GM23338 (cell line): ENCODE results near the gene ST3GAL4. TPM values are rescaled to one million over a fixed set of nuclear protein-coding genes. Genes with fewer than 3 reads are reported as not detected.

Experiments used
- ATAC-seq: fragments of 200-7000 bp; cut with Tn5 transposase; 3 replicates; pipeline ENCODE4 v1.9.1; 2020
- DNase-seq: peaks from one replicate; pipeline ENCODE4 v3.0.0-alpha.2; 2015; ENCODE audit warnings: low spot score
- H2AFZ ChIP-seq: fragments of 200-600 bp; sonication (generic); 2 replicates; pipeline ENCODE4 v1.8.0; 2016; ENCODE audit warnings: antibody characterized with exemption, mild to moderate bottlenecking, moderate library complexity
- H3F3A ChIP-seq: fragments of 200-600 bp; sonication (generic); replicated peaks from 2 replicates; pipeline ENCODE4 v1.8.0; 2017; ENCODE audit warnings: antibody characterized with exemption, mixed run types, low read depth
- H3K27ac ChIP-seq: fragments of 200-600 bp; sonication (generic); 2 replicates; pipeline ENCODE4 v1.6.1; 2016; ENCODE audit warnings: low read depth
- H3K27me3 ChIP-seq: fragments of 200-600 bp; sonication (generic); 2 replicates; pipeline ENCODE4 v1.8.0; 2016; ENCODE audit warnings: mild to moderate bottlenecking, mixed run types, moderate library complexity; ENCODE audit not compliant: insufficient read depth
- H3K36me3 ChIP-seq: fragments of 200-600 bp; sonication (generic); 2 replicates; pipeline ENCODE4 v1.8.0; 2016; ENCODE audit warnings: mild to moderate bottlenecking; ENCODE audit not compliant: insufficient read depth
- H3K4me1 ChIP-seq: fragments of 200-600 bp; sonication (generic); 2 replicates; pipeline ENCODE4 v1.8.0; 2016; ENCODE audit warnings: mild to moderate bottlenecking, moderate library complexity; ENCODE audit not compliant: insufficient read depth
- H3K4me2 ChIP-seq: fragments of 200-600 bp; sonication (generic); 2 replicates; pipeline ENCODE4 v1.7.1; 2017; ENCODE audit warnings: mixed run types
- H3K4me3 ChIP-seq: fragments of 200-600 bp; sonication (generic); 2 replicates; pipeline ENCODE4 v1.6.1; 2016; ENCODE audit warnings: mixed run types
- H3K79me2 ChIP-seq: fragments of 200-600 bp; sonication (generic); replicated peaks from 2 replicates; pipeline ENCODE4 v1.8.0; 2017; ENCODE audit warnings: mild to moderate bottlenecking; ENCODE audit not compliant: insufficient read depth
- H3K9me2 ChIP-seq: fragments of 200-600 bp; sonication (generic); 2 replicates; pipeline ENCODE4 v1.8.0; 2017; ENCODE audit not compliant: insufficient read depth
- H4K20me1 ChIP-seq: fragments of 200-600 bp; sonication (generic); replicated peaks from 2 replicates; pipeline ENCODE4 v1.8.0; 2017; ENCODE audit warnings: mild to moderate bottlenecking; ENCODE audit not compliant: insufficient read depth
- H3K27ac Mint-ChIP-seq: 2 replicates; pipeline ENCODE4 v1.8.0; 2020; ENCODE audit warnings: inconsistent platforms, mild to moderate bottlenecking, moderate library complexity, mixed read lengths
- H3K27me3 Mint-ChIP-seq: 3 replicates; pipeline ENCODE4 v1.8.0; 2022; ENCODE audit warnings: low read depth, mild to moderate bottlenecking, moderate library complexity, mixed read lengths, inconsistent platforms; ENCODE audit not compliant: insufficient read depth, poor library complexity
- H3K36me3 Mint-ChIP-seq: 3 replicates; pipeline ENCODE4 v1.8.0; 2021; ENCODE audit warnings: low read depth, mild to moderate bottlenecking, inconsistent platforms, moderate library complexity, mixed read lengths
- H3K4me1 Mint-ChIP-seq: 3 replicates; pipeline ENCODE4 v1.8.0; 2020; ENCODE audit warnings: mild to moderate bottlenecking, inconsistent platforms, mixed read lengths
- H3K4me3 Mint-ChIP-seq: 3 replicates; pipeline ENCODE4 v1.8.0; 2021; ENCODE audit warnings: moderate library complexity, mild to moderate bottlenecking, inconsistent platforms, mixed read lengths
- H3K9me3 Mint-ChIP-seq: 3 replicates; pipeline ENCODE4 v1.8.0; 2020; ENCODE audit warnings: moderate library complexity, mild to moderate bottlenecking, inconsistent platforms, mixed read lengths
- EZH2 ChIP-seq: fragments of 200-600 bp; sonication (generic); IDR thresholded peaks from one replicate; pipeline ENCODE4 v1.8.0; 2017; ENCODE audit warnings: antibody characterized with exemption, mild to moderate bottlenecking, low read depth; ENCODE audit not compliant: unreplicated experiment
- POLR2AphosphoS5 ChIP-seq: IDR thresholded peaks from 2 replicates; pipeline ENCODE4 v1.6.1; 2016; ENCODE audit warnings: antibody characterized with exemption, low read depth
- STAT1 ChIP-seq: IDR thresholded peaks from one replicate; pipeline ENCODE4 v1.6.1; 2016; ENCODE audit warnings: antibody characterized with exemption; ENCODE audit not compliant: unreplicated experiment
- polyA plus RNA-seq: library from polyadenylated mRNA; unstranded; fragments of >200 nt; fragmentation: Nextera tagmentation; extraction: Ambion mirVana; gene quantifications from 2 replicates; pipeline ENCODE4 v1.2.1, GENCODE V29; 2016
- total RNA-seq: library from RNA; depleted of rRNA; stranded (reverse); fragments of >200 nt; shearing (Covaris generic); gene quantifications from 2 replicates; pipeline ENCODE4 v1.2.3, GENCODE V29; 2014
- TF ChIP-seq, protein P1 (sequence below): IDR thresholded peaks from one replicate; pipeline ENCODE4 v1.6.1; 2018; ENCODE audit warnings: antibody characterized with exemption; ENCODE audit not compliant: unreplicated experiment
- TF ChIP-seq, protein P2 (sequence below), 2 experiments: fragments of 200-600 bp in 1 of 2; sonication (generic) in 1 of 2; conservative IDR thresholded peaks; 2 replicates each; pipeline versions ENCODE4 v1.5.1 to v1.6.1; 2016 to 2017; ENCODE audit warnings: antibody characterized with exemption in 2 of 2, low read depth in 2 of 2, mild to moderate bottlenecking in 2 of 2, moderate library complexity in 1 of 2
- TF ChIP-seq, protein P3 (sequence below): fragments of 250-450 bp; sonication (Bioruptor Pico); IDR thresholded peaks from 2 replicates; pipeline ENCODE4 v1.5.0; 2020; ENCODE audit warnings: mild to moderate bottlenecking, moderate library complexity

Gene ST3GAL4
- total and polyA plus RNA-seq, 2 experiments from 2014 or later, result 10.1 to 28.0 TPM

DNA sequence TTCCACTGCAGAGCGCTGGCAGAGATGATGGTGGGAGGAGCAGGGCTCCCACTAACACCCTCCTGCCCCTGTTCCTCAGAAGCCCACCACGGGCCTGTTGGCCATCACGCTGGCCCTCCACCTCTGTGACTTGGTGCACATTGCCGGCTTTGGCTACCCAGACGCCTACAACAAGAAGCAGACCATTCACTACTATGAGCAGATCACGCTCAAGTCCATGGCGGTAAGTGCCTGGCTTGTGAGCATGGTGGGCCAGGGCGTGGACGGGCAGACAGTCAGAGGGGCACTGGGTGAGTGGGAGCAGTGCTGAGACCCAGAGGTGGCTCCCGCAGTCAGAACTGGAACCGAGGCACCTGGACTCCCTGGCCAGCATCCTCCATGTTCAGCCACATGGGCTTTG is 57.9 kb downstream of the ST3GAL4 start:
- Mint-ChIP-seq H3K9me3 (no peaks in the 10 kb centered on the region), H3K4me1 (peaks cover 8% of the 10 kb centered on the region), H3K36me3 (peaks cover 19% of the 10 kb centered on the region), H3K27me3 (peaks cover 12% of the 10 kb centered on the region), H3K27ac (no peak overlapping the region), H3K4me3 (no peak overlapping the region)
- DNase-seq (no peak), ATAC-seq (no peak)
- no peaks in the 10 kb centered on the region for H3K9me2 ChIP-seq
- H3K4me2 ChIP-seq, result no peak overlapping the region
- H3K36me3 ChIP-seq, result no peaks in the 10 kb centered on the region
- H3K27ac ChIP-seq, result no peak overlapping the region
- peaks cover 11% of the 10 kb centered on the region; the same call in 1 of the 2 replicates for H3K4me1 ChIP-seq
- no peaks in the 10 kb centered on the region for H4K20me1 ChIP-seq
- H3K4me3 ChIP-seq, result no peak overlapping the region
- H3K79me2 ChIP-seq, result no peaks in the 10 kb centered on the region
- TF ChIP-seq STAT1 (no peak), POLR2AphosphoS5 (no peak), EZH2 (no peak)
- TF ChIP-seq, protein P1, sequence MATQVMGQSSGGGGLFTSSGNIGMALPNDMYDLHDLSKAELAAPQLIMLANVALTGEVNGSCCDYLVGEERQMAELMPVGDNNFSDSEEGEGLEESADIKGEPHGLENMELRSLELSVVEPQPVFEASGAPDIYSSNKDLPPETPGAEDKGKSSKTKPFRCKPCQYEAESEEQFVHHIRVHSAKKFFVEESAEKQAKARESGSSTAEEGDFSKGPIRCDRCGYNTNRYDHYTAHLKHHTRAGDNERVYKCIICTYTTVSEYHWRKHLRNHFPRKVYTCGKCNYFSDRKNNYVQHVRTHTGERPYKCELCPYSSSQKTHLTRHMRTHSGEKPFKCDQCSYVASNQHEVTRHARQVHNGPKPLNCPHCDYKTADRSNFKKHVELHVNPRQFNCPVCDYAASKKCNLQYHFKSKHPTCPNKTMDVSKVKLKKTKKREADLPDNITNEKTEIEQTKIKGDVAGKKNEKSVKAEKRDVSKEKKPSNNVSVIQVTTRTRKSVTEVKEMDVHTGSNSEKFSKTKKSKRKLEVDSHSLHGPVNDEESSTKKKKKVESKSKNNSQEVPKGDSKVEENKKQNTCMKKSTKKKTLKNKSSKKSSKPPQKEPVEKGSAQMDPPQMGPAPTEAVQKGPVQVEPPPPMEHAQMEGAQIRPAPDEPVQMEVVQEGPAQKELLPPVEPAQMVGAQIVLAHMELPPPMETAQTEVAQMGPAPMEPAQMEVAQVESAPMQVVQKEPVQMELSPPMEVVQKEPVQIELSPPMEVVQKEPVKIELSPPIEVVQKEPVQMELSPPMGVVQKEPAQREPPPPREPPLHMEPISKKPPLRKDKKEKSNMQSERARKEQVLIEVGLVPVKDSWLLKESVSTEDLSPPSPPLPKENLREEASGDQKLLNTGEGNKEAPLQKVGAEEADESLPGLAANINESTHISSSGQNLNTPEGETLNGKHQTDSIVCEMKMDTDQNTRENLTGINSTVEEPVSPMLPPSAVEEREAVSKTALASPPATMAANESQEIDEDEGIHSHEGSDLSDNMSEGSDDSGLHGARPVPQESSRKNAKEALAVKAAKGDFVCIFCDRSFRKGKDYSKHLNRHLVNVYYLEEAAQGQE, result no peak
- TF ChIP-seq, protein P2, sequence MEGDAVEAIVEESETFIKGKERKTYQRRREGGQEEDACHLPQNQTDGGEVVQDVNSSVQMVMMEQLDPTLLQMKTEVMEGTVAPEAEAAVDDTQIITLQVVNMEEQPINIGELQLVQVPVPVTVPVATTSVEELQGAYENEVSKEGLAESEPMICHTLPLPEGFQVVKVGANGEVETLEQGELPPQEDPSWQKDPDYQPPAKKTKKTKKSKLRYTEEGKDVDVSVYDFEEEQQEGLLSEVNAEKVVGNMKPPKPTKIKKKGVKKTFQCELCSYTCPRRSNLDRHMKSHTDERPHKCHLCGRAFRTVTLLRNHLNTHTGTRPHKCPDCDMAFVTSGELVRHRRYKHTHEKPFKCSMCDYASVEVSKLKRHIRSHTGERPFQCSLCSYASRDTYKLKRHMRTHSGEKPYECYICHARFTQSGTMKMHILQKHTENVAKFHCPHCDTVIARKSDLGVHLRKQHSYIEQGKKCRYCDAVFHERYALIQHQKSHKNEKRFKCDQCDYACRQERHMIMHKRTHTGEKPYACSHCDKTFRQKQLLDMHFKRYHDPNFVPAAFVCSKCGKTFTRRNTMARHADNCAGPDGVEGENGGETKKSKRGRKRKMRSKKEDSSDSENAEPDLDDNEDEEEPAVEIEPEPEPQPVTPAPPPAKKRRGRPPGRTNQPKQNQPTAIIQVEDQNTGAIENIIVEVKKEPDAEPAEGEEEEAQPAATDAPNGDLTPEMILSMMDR (conservative IDR thresholded peaks at IDR 0.05; ENCODE audit: low read depth in 2 of 2), result no peak
- TF ChIP-seq, protein P3, sequence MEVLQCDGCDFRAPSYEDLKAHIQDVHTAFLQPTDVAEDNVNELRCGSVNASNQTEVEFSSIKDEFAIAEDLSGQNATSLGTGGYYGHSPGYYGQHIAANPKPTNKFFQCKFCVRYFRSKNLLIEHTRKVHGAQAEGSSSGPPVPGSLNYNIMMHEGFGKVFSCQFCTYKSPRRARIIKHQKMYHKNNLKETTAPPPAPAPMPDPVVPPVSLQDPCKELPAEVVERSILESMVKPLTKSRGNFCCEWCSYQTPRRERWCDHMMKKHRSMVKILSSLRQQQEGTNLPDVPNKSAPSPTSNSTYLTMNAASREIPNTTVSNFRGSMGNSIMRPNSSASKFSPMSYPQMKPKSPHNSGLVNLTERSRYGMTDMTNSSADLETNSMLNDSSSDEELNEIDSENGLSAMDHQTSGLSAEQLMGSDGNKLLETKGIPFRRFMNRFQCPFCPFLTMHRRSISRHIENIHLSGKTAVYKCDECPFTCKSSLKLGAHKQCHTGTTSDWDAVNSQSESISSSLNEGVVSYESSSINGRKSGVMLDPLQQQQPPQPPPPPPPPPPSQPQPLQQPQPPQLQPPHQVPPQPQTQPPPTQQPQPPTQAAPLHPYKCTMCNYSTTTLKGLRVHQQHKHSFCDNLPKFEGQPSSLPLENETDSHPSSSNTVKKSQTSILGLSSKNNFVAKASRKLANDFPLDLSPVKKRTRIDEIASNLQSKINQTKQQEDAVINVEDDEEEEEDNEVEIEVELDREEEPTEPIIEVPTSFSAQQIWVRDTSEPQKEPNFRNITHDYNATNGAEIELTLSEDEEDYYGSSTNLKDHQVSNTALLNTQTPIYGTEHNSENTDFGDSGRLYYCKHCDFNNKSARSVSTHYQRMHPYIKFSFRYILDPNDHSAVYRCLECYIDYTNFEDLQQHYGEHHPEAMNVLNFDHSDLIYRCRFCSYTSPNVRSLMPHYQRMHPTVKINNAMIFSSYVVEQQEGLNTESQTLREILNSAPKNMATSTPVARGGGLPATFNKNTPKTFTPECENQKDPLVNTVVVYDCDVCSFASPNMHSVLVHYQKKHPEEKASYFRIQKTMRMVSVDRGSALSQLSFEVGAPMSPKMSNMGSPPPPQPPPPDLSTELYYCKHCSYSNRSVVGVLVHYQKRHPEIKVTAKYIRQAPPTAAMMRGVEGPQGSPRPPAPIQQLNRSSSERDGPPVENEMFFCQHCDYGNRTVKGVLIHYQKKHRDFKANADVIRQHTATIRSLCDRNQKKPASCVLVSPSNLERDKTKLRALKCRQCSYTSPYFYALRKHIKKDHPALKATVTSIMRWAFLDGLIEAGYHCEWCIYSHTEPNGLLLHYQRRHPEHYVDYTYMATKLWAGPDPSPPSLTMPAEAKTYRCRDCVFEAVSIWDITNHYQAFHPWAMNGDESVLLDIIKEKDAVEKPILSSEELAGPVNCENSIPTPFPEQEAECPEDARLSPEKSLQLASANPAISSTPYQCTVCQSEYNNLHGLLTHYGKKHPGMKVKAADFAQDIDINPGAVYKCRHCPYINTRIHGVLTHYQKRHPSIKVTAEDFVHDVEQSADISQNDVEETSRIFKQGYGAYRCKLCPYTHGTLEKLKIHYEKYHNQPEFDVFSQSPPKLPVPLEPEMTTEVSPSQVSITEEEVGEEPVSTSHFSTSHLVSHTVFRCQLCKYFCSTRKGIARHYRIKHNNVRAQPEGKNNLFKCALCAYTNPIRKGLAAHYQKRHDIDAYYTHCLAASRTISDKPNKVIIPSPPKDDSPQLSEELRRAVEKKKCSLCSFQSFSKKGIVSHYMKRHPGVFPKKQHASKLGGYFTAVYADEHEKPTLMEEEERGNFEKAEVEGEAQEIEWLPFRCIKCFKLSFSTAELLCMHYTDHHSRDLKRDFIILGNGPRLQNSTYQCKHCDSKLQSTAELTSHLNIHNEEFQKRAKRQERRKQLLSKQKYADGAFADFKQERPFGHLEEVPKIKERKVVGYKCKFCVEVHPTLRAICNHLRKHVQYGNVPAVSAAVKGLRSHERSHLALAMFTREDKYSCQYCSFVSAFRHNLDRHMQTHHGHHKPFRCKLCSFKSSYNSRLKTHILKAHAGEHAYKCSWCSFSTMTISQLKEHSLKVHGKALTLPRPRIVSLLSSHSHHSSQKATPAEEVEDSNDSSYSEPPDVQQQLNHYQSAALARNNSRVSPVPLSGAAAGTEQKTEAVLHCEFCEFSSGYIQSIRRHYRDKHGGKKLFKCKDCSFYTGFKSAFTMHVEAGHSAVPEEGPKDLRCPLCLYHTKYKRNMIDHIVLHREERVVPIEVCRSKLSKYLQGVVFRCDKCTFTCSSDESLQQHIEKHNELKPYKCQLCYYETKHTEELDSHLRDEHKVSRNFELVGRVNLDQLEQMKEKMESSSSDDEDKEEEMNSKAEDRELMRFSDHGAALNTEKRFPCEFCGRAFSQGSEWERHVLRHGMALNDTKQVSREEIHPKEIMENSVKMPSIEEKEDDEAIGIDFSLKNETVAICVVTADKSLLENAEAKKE (CRISPR knock-in tag), result no peak
- H2AFZ ChIP-seq, result no peak overlapping the region
- H3K27me3 ChIP-seq, result 0 out of 2 replicates have a peak, but pooled peaks cover 3% of the 10 kb centered on the region
- H3F3A ChIP-seq, result 0 out of 2 replicates have a peak, but pooled peaks cover 3% of the 10 kb centered on the region
